Ishikawa (cell line): ENCODE measurements around the gene PTPN1.

ENCODE experiments used
- CREB1 ChIP-seq: IDR thresholded peaks from 2 replicates; pipeline ENCODE4 v1.6.1; 2012; ENCODE audit warnings: low read depth
- EGR1 ChIP-seq: IDR thresholded peaks from 2 replicates; pipeline ENCODE4 v1.6.1; 2012
- EP300 ChIP-seq: IDR thresholded peaks from 2 replicates; pipeline ENCODE4 v1.6.1; 2012; ENCODE audit warnings: borderline replicate concordance
- FOXM1 ChIP-seq: IDR thresholded peaks from 2 replicates; pipeline ENCODE4 v1.6.1; 2012; ENCODE audit warnings: low read depth, borderline replicate concordance
- NFIC ChIP-seq: IDR thresholded peaks from 2 replicates; pipeline ENCODE4 v1.6.1; 2012
- RAD21 ChIP-seq: IDR thresholded peaks from 2 replicates; pipeline ENCODE4 v1.6.1; 2012; ENCODE audit warnings: low read depth
- TAF1 ChIP-seq: IDR thresholded peaks from 2 replicates; pipeline ENCODE4 v1.6.1; 2012; ENCODE audit warnings: low read depth, mild to moderate bottlenecking
- YY1 ChIP-seq: IDR thresholded peaks from 2 replicates; pipeline ENCODE4 v1.6.1; 2012; ENCODE audit warnings: low read depth
- TF ChIP-seq, protein P1 (sequence below): IDR thresholded peaks from 2 replicates; pipeline ENCODE4 v1.6.1; 2012; ENCODE audit warnings: low read depth, mild to moderate bottlenecking
- TF ChIP-seq, protein P2 (sequence below): IDR thresholded peaks from 2 replicates; pipeline ENCODE4 v1.6.1; 2012

DNA sequence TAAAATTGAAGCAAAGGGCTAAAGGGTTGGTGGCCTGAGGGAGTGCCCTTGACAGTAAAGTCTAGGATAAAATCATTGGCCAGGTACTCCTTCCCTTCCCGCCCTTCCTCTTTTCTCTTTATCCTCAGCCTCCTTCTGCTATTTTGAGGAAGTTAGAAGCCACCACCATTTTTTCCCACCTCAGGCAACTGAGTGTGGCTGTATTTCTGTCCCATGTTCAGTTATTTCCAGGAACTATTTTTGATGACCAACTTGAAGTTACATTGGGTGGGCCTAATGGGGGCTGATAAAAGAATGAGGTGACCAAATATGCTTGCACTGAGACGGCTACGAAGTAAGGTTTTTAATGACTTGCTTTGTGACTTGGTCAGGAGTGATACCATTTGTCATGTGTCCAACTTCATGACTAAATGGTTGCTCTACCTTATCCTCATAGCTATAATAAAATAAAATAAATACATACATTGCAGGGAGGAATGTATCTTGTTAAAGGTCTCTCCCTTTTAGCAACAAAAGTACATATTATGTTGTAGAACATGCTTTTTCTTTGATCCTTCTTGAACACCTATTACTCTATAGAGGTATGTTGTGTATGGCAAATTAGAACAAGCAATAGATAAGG lies 12.0 kb downstream of the PTPN1 start:
- TF ChIP-seq YY1 (no peak), FOXM1 (no peak), CREB1 (no peak), EGR1 (no peak), EP300 (no peak), RAD21 (no peak), TAF1 (no peak), NFIC (no peak)
- TF ChIP-seq, protein P1, sequence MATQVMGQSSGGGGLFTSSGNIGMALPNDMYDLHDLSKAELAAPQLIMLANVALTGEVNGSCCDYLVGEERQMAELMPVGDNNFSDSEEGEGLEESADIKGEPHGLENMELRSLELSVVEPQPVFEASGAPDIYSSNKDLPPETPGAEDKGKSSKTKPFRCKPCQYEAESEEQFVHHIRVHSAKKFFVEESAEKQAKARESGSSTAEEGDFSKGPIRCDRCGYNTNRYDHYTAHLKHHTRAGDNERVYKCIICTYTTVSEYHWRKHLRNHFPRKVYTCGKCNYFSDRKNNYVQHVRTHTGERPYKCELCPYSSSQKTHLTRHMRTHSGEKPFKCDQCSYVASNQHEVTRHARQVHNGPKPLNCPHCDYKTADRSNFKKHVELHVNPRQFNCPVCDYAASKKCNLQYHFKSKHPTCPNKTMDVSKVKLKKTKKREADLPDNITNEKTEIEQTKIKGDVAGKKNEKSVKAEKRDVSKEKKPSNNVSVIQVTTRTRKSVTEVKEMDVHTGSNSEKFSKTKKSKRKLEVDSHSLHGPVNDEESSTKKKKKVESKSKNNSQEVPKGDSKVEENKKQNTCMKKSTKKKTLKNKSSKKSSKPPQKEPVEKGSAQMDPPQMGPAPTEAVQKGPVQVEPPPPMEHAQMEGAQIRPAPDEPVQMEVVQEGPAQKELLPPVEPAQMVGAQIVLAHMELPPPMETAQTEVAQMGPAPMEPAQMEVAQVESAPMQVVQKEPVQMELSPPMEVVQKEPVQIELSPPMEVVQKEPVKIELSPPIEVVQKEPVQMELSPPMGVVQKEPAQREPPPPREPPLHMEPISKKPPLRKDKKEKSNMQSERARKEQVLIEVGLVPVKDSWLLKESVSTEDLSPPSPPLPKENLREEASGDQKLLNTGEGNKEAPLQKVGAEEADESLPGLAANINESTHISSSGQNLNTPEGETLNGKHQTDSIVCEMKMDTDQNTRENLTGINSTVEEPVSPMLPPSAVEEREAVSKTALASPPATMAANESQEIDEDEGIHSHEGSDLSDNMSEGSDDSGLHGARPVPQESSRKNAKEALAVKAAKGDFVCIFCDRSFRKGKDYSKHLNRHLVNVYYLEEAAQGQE = no peak
- TF ChIP-seq, protein P2, sequence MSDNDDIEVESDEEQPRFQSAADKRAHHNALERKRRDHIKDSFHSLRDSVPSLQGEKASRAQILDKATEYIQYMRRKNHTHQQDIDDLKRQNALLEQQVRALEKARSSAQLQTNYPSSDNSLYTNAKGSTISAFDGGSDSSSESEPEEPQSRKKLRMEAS = no peak
